GM19193 (cell line): ENCODE data around the gene ADGRF1.

Source experiments
- POLR2A ChIP-seq: IDR thresholded peaks from 4 replicates; pipeline ENCODE4 v1.6.1; 2011; ENCODE audit not compliant: insufficient read depth, insufficient read length; ENCODE audit errors: extremely low read depth

ADGRF1 gene

GRCh38 chr6:47070461-47070860, 28.3 kb upstream of the ADGRF1 start:
- no peak for TF ChIP-seq POLR2A

GRCh38 chr6:47069156-47069555, 27.0 kb upstream of the ADGRF1 start:
- TF ChIP-seq POLR2A, result no peak

- TF ChIP-seq POLR2A, result no peak
Observed at GRCh38 chr6:47066418-47066817, 24.3 kb upstream of the ADGRF1 start.

- no peak for TF ChIP-seq POLR2A
Observed at GRCh38 chr6:47064274-47064673, 22.1 kb upstream of the ADGRF1 start.

GRCh38 chr6:47062346-47062745, 20.2 kb upstream of the ADGRF1 start:
- TF ChIP-seq POLR2A, result no peak

GRCh38 chr6:47061309-47062300, 19.5 kb upstream of the ADGRF1 start:
- TF ChIP-seq POLR2A, result no peak

GRCh38 chr6:47059216-47059885, 17.2 kb upstream of the ADGRF1 start:
- no peak for TF ChIP-seq POLR2A

GRCh38 chr6:47057830-47058540, 15.9 kb upstream of the ADGRF1 start:
- TF ChIP-seq POLR2A, result no peak

- no peak for TF ChIP-seq POLR2A
Observed at GRCh38 chr6:47056832-47057231, 14.7 kb upstream of the ADGRF1 start.

GRCh38 chr6:47048638-47049037, 6.5 kb upstream of the ADGRF1 start:
- TF ChIP-seq POLR2A, result no peak

GRCh38 chr6:47047479-47048407, 5.6 kb upstream of the ADGRF1 start:
- TF ChIP-seq POLR2A, result no peak

GRCh38 chr6:47047097-47047478, 5.0 kb upstream of the ADGRF1 start:
- TF ChIP-seq POLR2A, result no peak

GRCh38 chr6:47044397-47044796, 2.3 kb upstream of the ADGRF1 start:
- TF ChIP-seq POLR2A, result no peak

GRCh38 chr6:47043286-47043685, 1.2 kb upstream of the ADGRF1 start:
- TF ChIP-seq POLR2A, result no peak
